DOHH2 (cell line): ENCODE data around the gene ADGRA1.

Source experiments
- CTCF ChIP-seq: fragments of 200-600 bp; sonication (generic); IDR thresholded peaks from one replicate; pipeline ENCODE4 v1.5.1; 2014; ENCODE audit warnings: antibody characterized with exemption, mild to moderate bottlenecking, low read depth, low read length; ENCODE audit not compliant: poor library complexity, severe bottlenecking
- EZH2phosphoT487 ChIP-seq: fragments of 200-600 bp; sonication (generic); IDR thresholded peaks from 2 replicates; pipeline ENCODE4 v1.6.1; 2017; ENCODE audit warnings: borderline replicate concordance, mild to moderate bottlenecking, antibody characterized with exemption, low read length, moderate library complexity, mixed read lengths

GRCh38 chr10:133162178-133162909 is 74.6 kb downstream of the ADGRA1 start:
- no peak for TF ChIP-seq CTCF
- TF ChIP-seq EZH2phosphoT487, result no peak
